IMR-90 (cell line): Measurements from ENCODE around the gene C6orf118.

ENCODE experiments used
- BHLHE40 ChIP-seq: fragments of 150-350 bp; IDR thresholded peaks from 2 replicates; pipeline ENCODE4 v1.6.1; 2016; ENCODE audit warnings: mild to moderate bottlenecking, low read depth, low read length
- MAZ ChIP-seq: IDR thresholded peaks from 2 replicates; pipeline ENCODE4 v1.6.1; 2012; ENCODE audit warnings: low read depth, mild to moderate bottlenecking, low read length, improper control_type of control experiment, moderate library complexity, borderline replicate concordance
- POLR2A ChIP-seq: IDR thresholded peaks from 2 replicates; pipeline ENCODE4 v1.6.1; 2012; ENCODE audit warnings: mild to moderate bottlenecking, low read depth, low read length
- RAD21 ChIP-seq: IDR thresholded peaks from 2 replicates; pipeline ENCODE4 v1.6.1; 2012; ENCODE audit warnings: low read length, improper control_type of control experiment
- TF ChIP-seq, protein P1 (sequence below): conservative IDR thresholded peaks from 2 replicates; pipeline ENCODE4 v1.5.1; 2012; ENCODE audit warnings: mild to moderate bottlenecking, low read depth, low read length, improper control_type of control experiment

DNA sequence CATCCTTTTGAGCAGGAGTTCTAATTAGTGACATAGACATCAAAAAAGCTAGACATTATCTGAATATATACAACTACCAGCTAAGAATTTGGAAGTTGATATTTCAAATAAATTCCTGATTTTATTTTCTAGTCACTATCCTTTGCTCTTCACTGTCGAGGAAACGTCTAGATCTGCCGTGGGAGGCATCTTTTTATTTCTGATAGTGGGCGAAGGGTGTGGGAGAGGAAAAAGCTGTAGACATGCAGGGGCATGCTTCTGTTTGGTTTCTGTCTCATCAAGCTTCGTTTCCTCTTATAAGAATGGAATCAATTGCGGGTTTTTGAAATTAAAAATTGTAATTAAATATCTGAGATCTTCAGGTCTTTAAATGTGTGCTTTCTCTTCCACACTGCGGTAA is 16.2 kb upstream of the C6orf118 start:
- TF ChIP-seq POLR2A = no peak
- TF ChIP-seq, protein P1, sequence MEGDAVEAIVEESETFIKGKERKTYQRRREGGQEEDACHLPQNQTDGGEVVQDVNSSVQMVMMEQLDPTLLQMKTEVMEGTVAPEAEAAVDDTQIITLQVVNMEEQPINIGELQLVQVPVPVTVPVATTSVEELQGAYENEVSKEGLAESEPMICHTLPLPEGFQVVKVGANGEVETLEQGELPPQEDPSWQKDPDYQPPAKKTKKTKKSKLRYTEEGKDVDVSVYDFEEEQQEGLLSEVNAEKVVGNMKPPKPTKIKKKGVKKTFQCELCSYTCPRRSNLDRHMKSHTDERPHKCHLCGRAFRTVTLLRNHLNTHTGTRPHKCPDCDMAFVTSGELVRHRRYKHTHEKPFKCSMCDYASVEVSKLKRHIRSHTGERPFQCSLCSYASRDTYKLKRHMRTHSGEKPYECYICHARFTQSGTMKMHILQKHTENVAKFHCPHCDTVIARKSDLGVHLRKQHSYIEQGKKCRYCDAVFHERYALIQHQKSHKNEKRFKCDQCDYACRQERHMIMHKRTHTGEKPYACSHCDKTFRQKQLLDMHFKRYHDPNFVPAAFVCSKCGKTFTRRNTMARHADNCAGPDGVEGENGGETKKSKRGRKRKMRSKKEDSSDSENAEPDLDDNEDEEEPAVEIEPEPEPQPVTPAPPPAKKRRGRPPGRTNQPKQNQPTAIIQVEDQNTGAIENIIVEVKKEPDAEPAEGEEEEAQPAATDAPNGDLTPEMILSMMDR = no peak
- TF ChIP-seq MAZ = no peak
- TF ChIP-seq RAD21 = no peak
- no peak for TF ChIP-seq BHLHE40
